Fibroblast of pulmonary artery (primary cell): ENCODE data around the gene CHD9.
"Not testable (repeated sequence)": the region's sequence is repeated elsewhere in the genome, so short reads cannot be mapped to it uniquely, and the experiment has no call there.

ENCODE experiments used
- DNase-seq: peaks from one replicate; pipeline ENCODE4 v3.0.0-alpha.2; 2010; ENCODE audit warnings: low read depth
- H3K4me3 ChIP-seq: replicated peaks from 2 replicates; pipeline ENCODE4 v1.5.1; 2011; ENCODE audit warnings: low read depth, mild to moderate bottlenecking, control low read depth, low read length, moderate library complexity
- CTCF ChIP-seq: IDR thresholded peaks from 2 replicates; pipeline ENCODE4 v1.5.1; 2011; ENCODE audit warnings: mild to moderate bottlenecking, control low read depth, low read length, inconsistent platforms; ENCODE audit errors: missing control alignments

CHD9 gene

GRCh38 chr16:53029971-53030370 lies 24.8 kb upstream of the CHD9 start:
- DNase-seq, result no peak
- TF ChIP-seq CTCF, result no peak
- no peak overlapping the region for H3K4me3 ChIP-seq

GRCh38 chr16:53031323-53031942 lies 23.4 kb upstream of the CHD9 start:
- no peak for DNase-seq
- H3K4me3 ChIP-seq, result no peak overlapping the region
- TF ChIP-seq CTCF, result no peak

- no peak for DNase-seq
- H3K4me3 ChIP-seq, result no peak overlapping the region
- no peak for TF ChIP-seq CTCF
Measured at GRCh38 chr16:53034306-53034705, 20.5 kb upstream of the CHD9 start.

GRCh38 chr16:53035176-53035942 lies 19.4 kb upstream of the CHD9 start:
- no peak for TF ChIP-seq CTCF
- H3K4me3 ChIP-seq, result no peak overlapping the region
- no peak for DNase-seq

GRCh38 chr16:53036066-53036465 lies 18.7 kb upstream of the CHD9 start:
- H3K4me3 ChIP-seq, result no peak overlapping the region
- DNase-seq, result no peak
- no peak for TF ChIP-seq CTCF

GRCh38 chr16:53036711-53037110 lies 18.1 kb upstream of the CHD9 start:
- not testable (repeated sequence) for DNase-seq, H3K4me3 ChIP-seq

GRCh38 chr16:53040788-53041187 lies 14.0 kb upstream of the CHD9 start:
- DNase-seq, result no peak
- no peak overlapping the region for H3K4me3 ChIP-seq
- no peak for TF ChIP-seq CTCF
